SK-N-SH (cell line): Measurements from ENCODE around the gene GLE1. TPM values are rescaled to one million over a fixed set of nuclear protein-coding genes. Genes with fewer than 3 reads are reported as not detected.

Experiments used
- CTCF ChIA-PET: fragments of 300-600, 350-600 bp; formaldehyde crosslinking; extraction: SDS; loops from one replicate; lab custom pipeline; 2021; lab: Yijun Ruan, JAX
- POLR2A ChIA-PET: fragments of 350-600 bp; sonication (Branson Sonifier 250); formaldehyde crosslinking; extraction: SDS; loops from one replicate; lab custom pipeline; 2020; ENCODE audit warnings: antibody characterized with exemption, inconsistent platforms; lab: Yijun Ruan, JAX
- DNase-seq: peaks from one replicate; pipeline ENCODE4 v3.0.0; 2012
- H2AFZ ChIP-seq: fragments of 200-600 bp; sonication (generic); 2 replicates; pipeline ENCODE4 v1.8.1; 2016; ENCODE audit warnings: antibody characterized with exemption, mild to moderate bottlenecking, low read depth
- H3F3A ChIP-seq: fragments of 200-600 bp; sonication (generic); replicated peaks from 2 replicates; pipeline ENCODE3; 2016; ENCODE audit warnings: antibody characterized with exemption, mild to moderate bottlenecking; ENCODE audit not compliant: insufficient read depth
- H3K27ac ChIP-seq, 2 experiments: fragments of 200-500 bp in 1 of 2; fragments of 200-600 bp in 1 of 2; sonication (Bioruptor generic) in 1 of 2; sonication (generic), shearing (Covaris generic) in 1 of 2; 2 replicates each; pipeline versions ENCODE4 v1.5.1 to v1.6.1; 2014 to 2016; ENCODE audit warnings: low read depth in 2 of 2, inconsistent platforms in 1 of 2, low read length in 1 of 2, mild to moderate bottlenecking in 1 of 2, mixed read lengths in 1 of 2
- H3K27me3 ChIP-seq: fragments of 200-600 bp; sonication (generic), shearing (Covaris generic); 2 replicates; pipeline ENCODE4 v1.6.1; 2016; ENCODE audit warnings: mixed run types; ENCODE audit not compliant: insufficient read depth
- H3K36me3 ChIP-seq, 2 experiments: fragments of 200-500 bp in 1 of 2; fragments of 200-600 bp in 1 of 2; sonication (Bioruptor generic) in 1 of 2; sonication (generic) in 1 of 2; replicated peaks in 1 of 2; 2 replicates each; pipeline versions ENCODE3 to v1.5.1; 2014 to 2016; ENCODE audit warnings: low read length in 1 of 2, mild to moderate bottlenecking in 1 of 2; ENCODE audit not compliant: insufficient read depth in 2 of 2, control insufficient read depth in 1 of 2
- H3K4me1 ChIP-seq, 2 experiments: fragments of 200-500 bp in 1 of 2; fragments of 200-600 bp in 1 of 2; sonication (Bioruptor generic) in 1 of 2; sonication (generic), shearing (Covaris generic) in 1 of 2; 2 replicates each; pipeline versions ENCODE4 v1.5.1 to v1.6.1; 2014 to 2016; ENCODE audit warnings: low read depth in 1 of 2, low read length in 1 of 2, mixed run types in 1 of 2; ENCODE audit not compliant: insufficient read depth in 2 of 2, control insufficient read depth in 1 of 2
- H3K4me2 ChIP-seq: fragments of 200-600 bp; sonication (generic), shearing (Covaris generic); 2 replicates; pipeline ENCODE4 v1.6.1; 2017; ENCODE audit warnings: mixed run types
- H3K4me3 ChIP-seq, 2 experiments: fragments of 200-500 bp in 1 of 2; fragments of 200-600 bp in 1 of 2; sonication (Bioruptor generic) in 1 of 2; sonication (generic), shearing (Covaris generic) in 1 of 2; 2 replicates each; pipeline versions ENCODE4 v1.5.1 to v1.8.1; 2014 to 2016; ENCODE audit warnings: low read depth in 2 of 2, inconsistent platforms in 1 of 2, low read length in 1 of 2, mild to moderate bottlenecking in 1 of 2, mixed read lengths in 1 of 2, moderate library complexity in 1 of 2
- H3K79me2 ChIP-seq: fragments of 200-600 bp; sonication (generic); 2 replicates; pipeline ENCODE4 v1.8.1; 2017; ENCODE audit warnings: mild to moderate bottlenecking; ENCODE audit not compliant: insufficient read depth
- H3K9ac ChIP-seq: fragments of 200-600 bp; sonication (generic); 2 replicates; pipeline ENCODE4 v1.6.1; 2017; ENCODE audit warnings: mixed run types
- H3K9me2 ChIP-seq: fragments of 200-600 bp; sonication (generic); 2 replicates; pipeline ENCODE4 v1.6.1; 2017; ENCODE audit warnings: mixed run types
- H3K9me3 ChIP-seq: fragments of 200-600 bp; sonication (generic); 2 replicates; pipeline ENCODE4 v1.6.1; 2017; ENCODE audit warnings: mixed run types, mild to moderate bottlenecking, moderate library complexity
- H4K20me1 ChIP-seq: fragments of 200-600 bp; sonication (generic); 2 replicates; pipeline ENCODE4 v1.6.1; 2017; ENCODE audit warnings: mild to moderate bottlenecking, mixed run types; ENCODE audit not compliant: insufficient read depth
- CHD2 ChIP-seq: fragments of 150-350 bp; IDR thresholded peaks from 2 replicates; pipeline ENCODE4 v1.6.1; 2018; ENCODE audit warnings: low read length; ENCODE audit not compliant: partially characterized antibody
- EP300 ChIP-seq, 2 experiments: IDR thresholded peaks; 2 replicates each; pipeline versions ENCODE4 v1.4.0 to v1.6.1; 2012; ENCODE audit warnings: borderline replicate concordance in 1 of 2, low read depth in 1 of 2, low read length in 1 of 2
- FOSL2 ChIP-seq: IDR thresholded peaks from 2 replicates; pipeline ENCODE4 v1.4.0; 2012; ENCODE audit warnings: low read depth, mild to moderate bottlenecking, moderate library complexity, borderline replicate concordance
- GATA2 ChIP-seq: sonication (generic); formaldehyde crosslinking; IDR thresholded peaks from 2 replicates; pipeline ENCODE4 v1.5.0; 2020; ENCODE audit warnings: mild to moderate bottlenecking, missing genetic modification reagents
- MXI1 ChIP-seq: IDR thresholded peaks from 2 replicates; pipeline ENCODE4 v1.6.1; 2012; ENCODE audit warnings: mild to moderate bottlenecking, low read depth, low read length, improper control_type of control experiment
- NRF1 ChIP-seq: IDR thresholded peaks from 2 replicates; pipeline ENCODE4 v1.6.1; 2012; ENCODE audit warnings: low read depth, mild to moderate bottlenecking, low read length
- POLR2AphosphoS5 ChIP-seq: IDR thresholded peaks from 2 replicates; pipeline ENCODE4 v1.6.1; 2012; ENCODE audit warnings: low read depth, low read length
- RAD21 ChIP-seq: IDR thresholded peaks from 2 replicates; pipeline ENCODE4 v1.6.1; 2012; ENCODE audit warnings: mild to moderate bottlenecking, low read length
- RCOR1 ChIP-seq: fragments of 150-350 bp; IDR thresholded peaks from 2 replicates; pipeline ENCODE4 v1.6.1; 2017; ENCODE audit warnings: antibody characterized with exemption, low read length
- RFX5 ChIP-seq: IDR thresholded peaks from 2 replicates; pipeline ENCODE4 v1.6.1; 2012; ENCODE audit warnings: mild to moderate bottlenecking, improper control_type of control experiment, low read length
- SMC3 ChIP-seq: IDR thresholded peaks from 2 replicates; pipeline ENCODE4 v1.6.1; 2012; ENCODE audit warnings: low read depth, low read length, improper control_type of control experiment
- TEAD4 ChIP-seq: IDR thresholded peaks from 2 replicates; pipeline ENCODE4 v1.4.0; 2012; ENCODE audit warnings: mild to moderate bottlenecking, borderline replicate concordance; ENCODE audit not compliant: insufficient read depth
- WGBS: methylation state at CpG from one replicate; pipeline ENCODE4 v1.1.6; 2017; ENCODE audit warnings: low lambda C conversion rate; 5-methylcytosine and 5-hydroxymethylcytosine counted together
- polyA plus RNA-seq, 3 experiments: library from polyadenylated mRNA; depleted of rRNA; stranded (reverse); fragments of >200 nt; gene quantifications; 2 replicates each; pipeline ENCODE4 v1.2.3, GENCODE V29; 2012
- TF ChIP-seq, protein P1 (sequence below): IDR thresholded peaks from 2 replicates; pipeline ENCODE4 v1.4.0; 2012; ENCODE audit warnings: low read depth, borderline replicate concordance
- TF ChIP-seq, protein P2 (sequence below): IDR thresholded peaks from 2 replicates; pipeline ENCODE4 v1.4.0; 2012; ENCODE audit warnings: low read depth

The GLE1 gene
- polyA plus RNA-seq, 1 of the 3 experiments (the other 2 are of a cell fraction), result 13.8 TPM

DNA sequence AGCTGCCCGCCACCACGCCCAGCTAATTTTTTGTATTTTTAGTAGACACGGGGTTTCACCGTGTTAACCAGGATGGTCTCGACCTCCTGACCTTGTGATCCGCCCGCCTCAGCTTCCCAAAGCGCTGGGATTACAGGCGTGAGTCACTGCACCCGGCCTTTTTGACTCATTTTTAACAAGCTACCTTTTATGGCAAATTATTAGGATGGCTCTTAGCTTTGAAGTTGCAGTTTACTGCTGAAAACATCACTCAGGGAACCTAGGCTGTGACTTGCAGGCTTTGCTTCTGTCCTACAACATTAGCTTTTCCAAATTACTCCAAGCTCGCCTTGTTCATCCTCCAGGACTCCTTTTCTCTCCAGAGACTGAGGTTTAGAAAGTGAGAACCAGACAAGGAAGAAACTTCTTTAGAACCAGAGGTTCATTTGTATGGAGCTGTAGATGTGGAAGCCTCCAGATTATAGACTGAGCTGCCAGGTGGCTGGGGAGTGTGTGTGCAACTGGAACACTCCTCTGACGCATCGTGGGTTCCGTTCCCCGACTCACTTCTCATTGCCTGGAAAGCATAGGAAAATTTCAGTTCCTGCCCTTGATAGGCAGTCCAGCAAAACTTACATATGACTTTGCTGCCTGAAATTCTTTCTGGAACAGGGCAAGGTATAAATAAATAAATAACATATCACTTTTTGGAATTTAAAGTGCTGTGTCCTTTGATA, 24.1 kb downstream of the GLE1 start (continued):
- TF ChIP-seq, protein P1, sequence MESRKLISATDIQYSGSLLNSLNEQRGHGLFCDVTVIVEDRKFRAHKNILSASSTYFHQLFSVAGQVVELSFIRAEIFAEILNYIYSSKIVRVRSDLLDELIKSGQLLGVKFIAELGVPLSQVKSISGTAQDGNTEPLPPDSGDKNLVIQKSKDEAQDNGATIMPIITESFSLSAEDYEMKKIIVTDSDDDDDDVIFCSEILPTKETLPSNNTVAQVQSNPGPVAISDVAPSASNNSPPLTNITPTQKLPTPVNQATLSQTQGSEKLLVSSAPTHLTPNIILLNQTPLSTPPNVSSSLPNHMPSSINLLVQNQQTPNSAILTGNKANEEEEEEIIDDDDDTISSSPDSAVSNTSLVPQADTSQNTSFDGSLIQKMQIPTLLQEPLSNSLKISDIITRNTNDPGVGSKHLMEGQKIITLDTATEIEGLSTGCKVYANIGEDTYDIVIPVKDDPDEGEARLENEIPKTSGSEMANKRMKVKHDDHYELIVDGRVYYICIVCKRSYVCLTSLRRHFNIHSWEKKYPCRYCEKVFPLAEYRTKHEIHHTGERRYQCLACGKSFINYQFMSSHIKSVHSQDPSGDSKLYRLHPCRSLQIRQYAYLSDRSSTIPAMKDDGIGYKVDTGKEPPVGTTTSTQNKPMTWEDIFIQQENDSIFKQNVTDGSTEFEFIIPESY, result no peak
- TF ChIP-seq SMC3, result no peak
- TF ChIP-seq NRF1, result no peak
- TF ChIP-seq FOSL2, result no peak
- no peak for TF ChIP-seq CHD2

DNA sequence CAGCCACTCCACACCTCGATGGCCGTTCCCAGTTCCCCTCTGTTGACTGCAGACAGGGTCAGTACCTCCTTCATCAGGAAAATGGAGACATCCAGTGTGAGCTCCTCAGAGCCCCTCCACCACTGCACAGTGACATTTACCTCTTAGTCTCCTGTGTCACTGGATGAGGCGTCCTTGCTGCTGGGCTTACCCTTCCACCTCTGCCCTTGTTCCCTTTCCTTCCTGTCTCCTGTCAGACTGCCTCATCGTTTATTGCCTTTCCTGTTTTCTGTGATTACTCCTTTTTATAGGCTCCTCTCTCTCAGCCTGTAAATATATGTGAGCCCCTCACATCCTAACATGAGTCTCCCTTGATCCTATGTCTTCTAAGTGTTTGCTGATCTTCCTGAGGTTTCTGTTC, 24.7 kb downstream of the GLE1 start:
- H3K27ac ChIP-seq, result no peak overlapping the region
- no peaks in the 10 kb centered on the region for H3K9me2 ChIP-seq
- no peak overlapping the region for H3K4me3 ChIP-seq
- H3F3A ChIP-seq, result no peaks in the 10 kb centered on the region
- POLR2A ChIA-PET, result no interaction called here
- no peaks in the 10 kb centered on the region for H3K79me2 ChIP-seq
- no peaks in the 10 kb centered on the region for H3K4me1 ChIP-seq
- H3K9ac ChIP-seq, result no peak overlapping the region
- H2AFZ ChIP-seq, result no peak overlapping the region
- CTCF ChIA-PET, result no interaction called here
- DNase-seq, result no peak
- H4K20me1 ChIP-seq, result no peaks in the 10 kb centered on the region
- no peak for TF ChIP-seq SMC3
- no peak for TF ChIP-seq RAD21
- no peak for TF ChIP-seq EP300 (IDR thresholded peaks at IDR 0.05; ENCODE audit: borderline replicate concordance in 1 of 2, low read depth in 1 of 2, low read length in 1 of 2)
- no peak for TF ChIP-seq RCOR1
- no peak for TF ChIP-seq POLR2AphosphoS5
- no peak for TF ChIP-seq FOSL2
- TF ChIP-seq, protein P2, sequence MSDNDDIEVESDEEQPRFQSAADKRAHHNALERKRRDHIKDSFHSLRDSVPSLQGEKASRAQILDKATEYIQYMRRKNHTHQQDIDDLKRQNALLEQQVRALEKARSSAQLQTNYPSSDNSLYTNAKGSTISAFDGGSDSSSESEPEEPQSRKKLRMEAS, result no peak
- TF ChIP-seq NRF1, result no peak
- no peak for TF ChIP-seq CHD2
- no peak for TF ChIP-seq TEAD4
- no peak for TF ChIP-seq RFX5
- TF ChIP-seq, protein P1, result no peak
- TF ChIP-seq GATA2 (CRISPR knock-in tag), result no peak
- TF ChIP-seq MXI1, result no peak
- H3K36me3 ChIP-seq, result peaks cover 36 to 44% of the 10 kb centered on the region in 2 experiments
- H3K9me3 ChIP-seq, result no peaks in the 10 kb centered on the region
- no peak overlapping the region for H3K4me2 ChIP-seq
- no peaks in the 10 kb centered on the region for H3K27me3 ChIP-seq
- WGBS, result 93% methylated on average over 4 of the region's 4 CpGs
